CD4-positive, alpha-beta T cell treated with Interleukin-15 for 4 hours (primary cell): ENCODE results near the gene IFRD2.

Experiments
- DNase-seq: peaks from one replicate; pipeline ENCODE4 v3.0.0-alpha.2; 2020; ENCODE audit warnings: low spot score

Gene IFRD2

GRCh38 chr3:50292159-50293078, at the start of gene IFRD2:
Gene IFRD2, minus strand, starts transcription at chr3:50292429. Its CDS starts 155 bp downstream, at chr3:50292274.
- DNase-seq = peak; percentile 97

- no peak for DNase-seq
Observed at GRCh38 chr3:50341537-50341936, 49.3 kb upstream of the IFRD2 start.

- peak; percentile 48 for DNase-seq
Observed at GRCh38 chr3:50340448-50341329, 48.5 kb upstream of the IFRD2 start, which contains the start of gene RASSF1. Gene RASSF1, minus strand, starts transcription at chr3:50340836. Its CDS starts 31 bp downstream, at chr3:50340805.

GRCh38 chr3:50340147-50340447, 47.9 kb upstream of the IFRD2 start:
- no peak for DNase-seq

GRCh38 chr3:50339485-50340146, 47.4 kb upstream of the IFRD2 start:
- no peak for DNase-seq

GRCh38 chr3:50338965-50339364, 46.7 kb upstream of the IFRD2 start:
- DNase-seq = no peak

GRCh38 chr3:50337175-50337861, 45.1 kb upstream of the IFRD2 start:
- peak; percentile 95 for DNase-seq

- peak; percentile 30 for DNase-seq
Observed at GRCh38 chr3:50336452-50337174, 44.4 kb upstream of the IFRD2 start.

GRCh38 chr3:50334339-50335075, 42.3 kb upstream of the IFRD2 start:
- no peak for DNase-seq

GRCh38 chr3:50333744-50334328, 41.6 kb upstream of the IFRD2 start:
- DNase-seq = no peak

- DNase-seq = no peak
Observed at GRCh38 chr3:50331364-50331907, 39.2 kb upstream of the IFRD2 start.

GRCh38 chr3:50330330-50330729, 38.1 kb upstream of the IFRD2 start:
- no peak for DNase-seq

GRCh38 chr3:50327943-50328691, 35.9 kb upstream of the IFRD2 start, which contains the start of gene TUSC2:
Gene TUSC2, minus strand, starts transcription at chr3:50328223. Its CDS starts 124 bp downstream, at chr3:50328099.
- peak; percentile 95 for DNase-seq

- DNase-seq = no peak
Observed at GRCh38 chr3:50327129-50327528, 34.9 kb upstream of the IFRD2 start.

GRCh38 chr3:50326182-50326541, 33.9 kb upstream of the IFRD2 start:
- no peak for DNase-seq

GRCh38 chr3:50325497-50326181, 33.4 kb upstream of the IFRD2 start:
- DNase-seq = no peak

- no peak for DNase-seq
Observed at GRCh38 chr3:50325113-50325480, 32.9 kb upstream of the IFRD2 start.
